ENCODE results near the gene KCTD20.

DNA sequence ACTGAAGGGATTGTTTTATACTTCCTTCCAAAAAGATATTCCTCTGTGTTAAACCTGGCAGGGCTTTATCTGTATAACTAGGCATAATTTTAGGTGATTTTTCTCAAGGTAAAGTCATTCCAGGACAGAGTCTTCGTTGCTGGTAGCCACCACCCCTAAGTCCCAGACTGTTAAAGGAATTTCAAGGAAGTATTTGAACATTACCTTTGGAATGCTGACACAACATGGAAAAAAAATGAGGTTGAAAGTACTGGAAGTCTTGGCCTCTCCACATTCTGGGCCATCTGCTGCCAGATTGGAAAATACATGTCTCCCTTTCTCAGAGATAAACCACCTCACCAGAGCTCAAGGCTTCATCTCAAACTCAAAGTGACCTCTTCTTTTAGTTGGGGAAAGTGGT lies 28.3 kb upstream of the KCTD20 start:
- TF ChIP-seq, protein P1, sequence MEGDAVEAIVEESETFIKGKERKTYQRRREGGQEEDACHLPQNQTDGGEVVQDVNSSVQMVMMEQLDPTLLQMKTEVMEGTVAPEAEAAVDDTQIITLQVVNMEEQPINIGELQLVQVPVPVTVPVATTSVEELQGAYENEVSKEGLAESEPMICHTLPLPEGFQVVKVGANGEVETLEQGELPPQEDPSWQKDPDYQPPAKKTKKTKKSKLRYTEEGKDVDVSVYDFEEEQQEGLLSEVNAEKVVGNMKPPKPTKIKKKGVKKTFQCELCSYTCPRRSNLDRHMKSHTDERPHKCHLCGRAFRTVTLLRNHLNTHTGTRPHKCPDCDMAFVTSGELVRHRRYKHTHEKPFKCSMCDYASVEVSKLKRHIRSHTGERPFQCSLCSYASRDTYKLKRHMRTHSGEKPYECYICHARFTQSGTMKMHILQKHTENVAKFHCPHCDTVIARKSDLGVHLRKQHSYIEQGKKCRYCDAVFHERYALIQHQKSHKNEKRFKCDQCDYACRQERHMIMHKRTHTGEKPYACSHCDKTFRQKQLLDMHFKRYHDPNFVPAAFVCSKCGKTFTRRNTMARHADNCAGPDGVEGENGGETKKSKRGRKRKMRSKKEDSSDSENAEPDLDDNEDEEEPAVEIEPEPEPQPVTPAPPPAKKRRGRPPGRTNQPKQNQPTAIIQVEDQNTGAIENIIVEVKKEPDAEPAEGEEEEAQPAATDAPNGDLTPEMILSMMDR (IDR thresholded peaks at IDR 0.05) = no peak
- TF ChIP-seq POLR2AphosphoS5 (IDR thresholded peaks at IDR 0.05; ENCODE audit: low read depth, low read length) (no peak), SIN3A (IDR thresholded peaks at IDR 0.05; ENCODE audit: borderline replicate concordance, insufficient read depth, low read depth, low read length) (no peak)
- TF ChIP-seq, protein P2, sequence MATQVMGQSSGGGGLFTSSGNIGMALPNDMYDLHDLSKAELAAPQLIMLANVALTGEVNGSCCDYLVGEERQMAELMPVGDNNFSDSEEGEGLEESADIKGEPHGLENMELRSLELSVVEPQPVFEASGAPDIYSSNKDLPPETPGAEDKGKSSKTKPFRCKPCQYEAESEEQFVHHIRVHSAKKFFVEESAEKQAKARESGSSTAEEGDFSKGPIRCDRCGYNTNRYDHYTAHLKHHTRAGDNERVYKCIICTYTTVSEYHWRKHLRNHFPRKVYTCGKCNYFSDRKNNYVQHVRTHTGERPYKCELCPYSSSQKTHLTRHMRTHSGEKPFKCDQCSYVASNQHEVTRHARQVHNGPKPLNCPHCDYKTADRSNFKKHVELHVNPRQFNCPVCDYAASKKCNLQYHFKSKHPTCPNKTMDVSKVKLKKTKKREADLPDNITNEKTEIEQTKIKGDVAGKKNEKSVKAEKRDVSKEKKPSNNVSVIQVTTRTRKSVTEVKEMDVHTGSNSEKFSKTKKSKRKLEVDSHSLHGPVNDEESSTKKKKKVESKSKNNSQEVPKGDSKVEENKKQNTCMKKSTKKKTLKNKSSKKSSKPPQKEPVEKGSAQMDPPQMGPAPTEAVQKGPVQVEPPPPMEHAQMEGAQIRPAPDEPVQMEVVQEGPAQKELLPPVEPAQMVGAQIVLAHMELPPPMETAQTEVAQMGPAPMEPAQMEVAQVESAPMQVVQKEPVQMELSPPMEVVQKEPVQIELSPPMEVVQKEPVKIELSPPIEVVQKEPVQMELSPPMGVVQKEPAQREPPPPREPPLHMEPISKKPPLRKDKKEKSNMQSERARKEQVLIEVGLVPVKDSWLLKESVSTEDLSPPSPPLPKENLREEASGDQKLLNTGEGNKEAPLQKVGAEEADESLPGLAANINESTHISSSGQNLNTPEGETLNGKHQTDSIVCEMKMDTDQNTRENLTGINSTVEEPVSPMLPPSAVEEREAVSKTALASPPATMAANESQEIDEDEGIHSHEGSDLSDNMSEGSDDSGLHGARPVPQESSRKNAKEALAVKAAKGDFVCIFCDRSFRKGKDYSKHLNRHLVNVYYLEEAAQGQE (IDR thresholded peaks at IDR 0.05; ENCODE audit: insufficient read depth in 1 of 2, low read depth in 2 of 2, low read length in 1 of 2) = no peak

Data from Panc1 (cell line).